ENCODE results near the gene PSME2.

PSME2 gene

DNA sequence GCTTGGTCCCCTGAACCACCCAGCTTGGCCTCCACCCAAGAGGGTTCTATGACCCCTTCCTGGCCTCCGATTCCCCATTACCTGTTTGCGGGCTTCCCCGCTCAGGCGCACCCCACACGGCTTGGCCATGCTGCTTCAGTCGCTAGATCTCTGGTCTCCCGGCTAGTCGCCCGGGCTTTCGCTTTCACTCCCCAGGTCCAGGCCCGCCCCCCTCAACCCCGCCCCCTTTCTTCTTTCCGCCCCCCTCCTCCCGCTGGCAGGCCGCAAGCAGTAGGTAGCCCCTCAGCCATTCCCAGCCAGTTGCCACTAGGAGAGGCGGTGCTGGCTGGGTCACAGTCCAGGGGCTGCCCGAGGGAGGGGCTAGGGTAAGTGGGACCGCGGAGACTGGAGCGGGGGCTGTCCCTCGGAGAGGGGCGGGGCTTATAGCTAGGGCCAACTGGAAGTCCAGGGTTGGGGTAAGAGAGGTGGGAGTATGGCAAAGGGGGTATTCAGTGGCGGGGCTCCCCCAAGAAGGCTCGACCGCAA lies at the start of gene PSME2:
Gene PSME2 (minus strand): TSS at position 158 of the 525 bp plus-strand sequence. CDS start 29 bp downstream, at position 129.
- peak; percentile 67 to 70 for ATAC-seq

DNA sequence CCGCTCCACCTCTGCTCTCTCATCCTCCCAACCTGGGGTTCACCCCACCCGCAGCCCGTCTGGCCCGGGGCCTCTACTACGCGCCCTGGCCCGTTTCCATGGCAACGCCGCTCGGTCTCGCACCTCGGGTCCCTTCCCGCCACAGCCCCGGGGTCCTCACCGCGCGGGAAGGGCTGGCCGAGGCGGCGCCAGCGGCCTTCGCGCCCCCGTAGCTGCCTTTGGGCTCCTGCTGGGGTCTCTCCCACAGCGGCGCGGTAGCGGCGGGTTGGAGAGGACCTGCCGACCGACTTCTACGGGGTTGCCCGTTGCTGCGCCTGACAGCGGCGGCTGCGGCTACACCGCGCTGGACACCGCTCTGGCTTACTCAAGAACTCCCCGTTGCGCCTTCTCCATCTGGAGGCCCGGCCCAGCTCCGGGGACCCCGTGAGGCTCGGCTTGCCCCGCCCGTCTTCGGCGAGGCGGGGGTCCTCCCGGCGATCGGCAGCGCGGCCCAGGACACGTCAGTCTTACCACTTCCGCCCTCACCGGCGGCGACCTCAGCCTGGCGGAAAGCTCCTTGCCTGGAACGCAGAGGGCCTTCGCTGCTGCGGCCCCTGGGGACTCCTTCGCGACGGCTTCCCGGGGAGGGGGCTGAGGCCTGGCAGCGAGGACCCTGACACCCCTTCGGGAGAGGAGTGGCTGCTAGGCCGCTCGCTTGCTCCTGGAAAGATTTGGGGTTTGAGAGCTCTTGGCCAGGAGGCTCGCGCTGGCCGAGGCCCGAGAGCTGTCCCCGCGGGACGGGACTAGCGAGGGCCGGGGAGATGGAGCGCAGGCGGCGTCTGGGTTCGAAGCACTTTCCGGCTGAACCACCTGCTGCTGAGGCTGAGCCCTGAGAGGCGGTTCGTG lies 49.0 kb upstream of the PSME2 start, which contains the start of gene TM9SF1:
Gene TM9SF1 (minus strand): TSS at position 256 of the 885 bp plus-strand sequence. CDS start 422 bp downstream, outside the sequence.
- peak; percentile 93 to 97 for ATAC-seq

- no peak for ATAC-seq
Measured at GRCh38 chr14:24194873-24195185, 48.4 kb upstream of the PSME2 start.

DNA sequence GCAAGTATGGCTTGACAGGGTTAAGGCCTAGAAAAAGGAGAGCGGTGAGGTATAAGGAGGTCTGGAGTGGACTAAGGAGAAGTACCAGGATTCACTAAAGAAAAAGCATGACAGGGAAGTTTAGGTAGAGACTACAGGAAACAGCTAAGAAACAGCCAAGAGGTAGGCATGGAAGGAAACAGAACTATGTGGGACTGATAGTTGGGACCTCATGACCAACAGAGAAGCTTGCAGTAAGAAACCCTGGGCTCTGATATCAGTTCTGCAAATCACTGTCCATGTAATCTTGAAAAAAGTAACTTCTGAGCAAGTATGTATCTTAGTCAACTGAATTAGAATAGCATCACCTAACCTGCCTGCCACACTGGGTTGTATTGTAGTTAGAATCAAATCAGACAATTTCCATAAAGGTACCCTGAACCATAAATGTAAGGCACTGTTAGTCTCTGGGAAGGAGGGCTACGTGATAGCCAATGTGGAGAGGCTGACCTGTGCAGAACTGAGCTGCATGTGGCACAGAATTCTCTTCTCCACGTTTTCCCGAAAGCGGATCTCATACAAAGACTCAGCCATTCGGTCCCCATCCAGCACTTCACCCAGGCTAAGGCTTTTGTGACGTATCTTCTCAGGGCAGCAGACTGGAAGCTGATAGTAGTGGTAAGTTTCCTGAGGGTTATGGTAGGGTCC lies 47.9 kb upstream of the PSME2 start:
- no peak for ATAC-seq

DNA sequence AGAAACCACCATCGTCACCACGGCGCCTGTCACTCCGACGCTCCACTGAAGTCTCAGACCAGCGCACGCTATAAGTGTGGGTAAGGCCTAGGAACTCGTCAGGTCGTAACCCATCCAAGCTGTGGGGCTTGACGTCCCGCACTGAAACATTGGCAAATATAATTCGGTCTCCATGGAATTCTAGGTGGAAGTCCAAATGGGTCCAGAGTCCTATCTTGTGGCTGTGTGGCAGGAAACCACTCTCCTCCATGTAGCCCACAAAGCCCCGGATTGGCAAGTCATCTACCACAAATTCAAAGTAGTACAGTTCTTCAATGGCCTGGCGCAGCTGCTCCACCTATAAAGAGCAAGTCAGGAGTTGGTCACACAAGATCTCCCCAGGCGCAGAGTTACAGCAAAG lies 46.5 kb upstream of the PSME2 start:
- ATAC-seq: no peak

- no peak for ATAC-seq
Measured at GRCh38 chr14:24190416-24190815, 44.0 kb upstream of the PSME2 start.

GRCh38 chr14:24189460-24189859 lies 43.0 kb upstream of the PSME2 start:
- ATAC-seq: no peak

- no peak for ATAC-seq
Measured at GRCh38 chr14:24189059-24189375, 42.6 kb upstream of the PSME2 start.

- peak; percentile 93 to 94 for ATAC-seq
Measured at GRCh38 chr14:24188251-24189058, 42.0 kb upstream of the PSME2 start, which contains the start of gene IPO4. Gene IPO4 (minus strand): TSS chr14:24188816. CDS start chr14:24188787, 29 bp downstream.

DNA sequence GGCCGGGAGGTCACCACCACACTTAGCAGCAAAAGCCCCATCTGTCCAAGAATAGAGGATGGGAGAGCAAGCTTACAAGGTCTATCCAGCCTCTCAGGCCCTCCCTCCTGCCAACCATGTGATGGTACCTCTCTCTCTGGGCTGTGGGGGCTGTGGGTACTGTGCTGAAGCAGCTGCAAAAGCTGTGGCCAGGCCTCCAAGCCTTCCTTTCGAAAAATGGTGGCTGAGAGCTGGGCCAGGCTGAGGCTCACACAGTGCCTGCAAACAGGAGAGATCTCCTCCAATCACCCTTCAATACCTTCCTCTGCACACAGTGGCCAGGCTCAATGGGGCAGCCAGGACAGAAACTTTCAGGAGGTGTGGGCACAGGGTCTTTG lies 41.1 kb upstream of the PSME2 start:
- ATAC-seq: no peak

GRCh38 chr14:24186831-24187538 lies 40.6 kb upstream of the PSME2 start:
- no peak for ATAC-seq

DNA sequence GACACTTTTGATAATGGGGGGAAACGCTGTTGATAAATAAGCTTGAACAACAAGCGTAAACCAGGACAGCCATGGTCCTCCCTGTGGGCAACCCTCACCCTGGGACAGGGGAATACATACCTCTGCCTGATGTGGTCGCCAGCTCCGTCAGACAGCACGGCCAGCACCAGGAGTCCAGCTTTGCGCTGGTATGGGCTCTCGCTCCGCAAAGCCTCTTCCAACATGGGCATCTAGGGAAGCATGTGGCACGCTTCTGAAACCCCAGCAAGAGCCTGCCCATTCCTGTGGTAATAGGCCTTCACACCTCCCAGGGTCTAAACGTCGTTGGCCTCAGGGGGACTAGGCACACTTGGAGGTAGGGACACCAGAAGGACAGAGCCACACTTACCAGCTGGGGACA lies 39.3 kb upstream of the PSME2 start:
- no peak for ATAC-seq

- ATAC-seq: no peak
Measured at GRCh38 chr14:24185026-24185425, 38.6 kb upstream of the PSME2 start.

GRCh38 chr14:24184104-24184970 lies 37.9 kb upstream of the PSME2 start:
- ATAC-seq: no peak

- no peak for ATAC-seq
Measured at GRCh38 chr14:24183014-24183481, 36.6 kb upstream of the PSME2 start.

- ATAC-seq: no peak
Measured at GRCh38 chr14:24182110-24182882, 35.9 kb upstream of the PSME2 start.

DNA sequence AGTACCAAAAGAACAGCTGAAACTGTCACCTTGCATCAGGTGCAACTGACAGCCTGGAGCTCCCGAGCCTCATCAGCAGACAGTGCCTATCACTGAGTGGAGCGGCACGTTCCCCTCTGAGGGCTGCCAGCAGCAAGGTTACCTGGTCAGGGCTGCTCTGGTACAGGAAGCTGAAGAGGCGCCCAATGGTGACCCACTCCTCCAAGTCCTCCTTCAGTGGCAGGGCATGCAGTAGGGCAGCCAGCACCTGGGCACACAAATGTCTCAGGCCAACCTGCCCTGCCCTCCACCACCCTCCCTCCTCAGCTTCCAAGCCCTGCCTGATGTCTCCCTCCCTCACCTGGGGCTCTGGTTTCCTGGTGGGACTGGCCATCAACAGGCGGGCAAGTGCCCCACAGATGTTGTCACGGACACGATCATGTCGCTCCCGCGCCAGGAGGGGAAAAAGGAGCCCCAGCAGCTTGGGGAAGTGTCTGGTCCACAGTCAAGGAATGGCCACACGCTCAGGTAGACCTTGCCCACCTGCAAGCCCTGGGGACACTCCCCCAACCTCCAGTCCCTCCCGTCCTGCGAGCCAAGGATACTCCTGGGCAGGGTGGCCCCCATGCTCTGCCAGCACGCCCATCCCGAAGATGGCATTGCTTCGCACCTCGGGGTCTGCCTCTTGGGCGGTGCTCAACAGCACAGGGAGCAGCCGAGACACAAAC lies 35.1 kb upstream of the PSME2 start:
- ATAC-seq: no peak

- peak in 1 of 2 donors; percentile 6 for ATAC-seq
Measured at GRCh38 chr14:24179961-24180796, 33.8 kb upstream of the PSME2 start.

All from activated CD4-positive, CD25-positive, alpha-beta regulatory T cell treated with anti-CD3 and anti-CD28 coated beads, Interleukin-2, amount 50 U/mL, for 24 hours (primary cell).